HL-60 (cell line): ENCODE results near the gene HSD17B3.

Experiments
- DNase-seq, 2 experiments: peaks; one replicate each; pipeline ENCODE4 v3.0.0-alpha.2; 2010 to 2020; ENCODE audit warnings: low read depth in 1 of 2, low spot score in 1 of 2
- H3K27ac ChIP-seq: fragments of 250-450 bp; sonication (Bioruptor Pico); replicated peaks from 2 replicates; pipeline ENCODE4 v1.5.1; 2020; ENCODE audit warnings: mild to moderate bottlenecking, moderate library complexity
- H3K27me3 ChIP-seq: fragments of 250-450 bp; sonication (Bioruptor Pico); 2 replicates; pipeline ENCODE4 v1.5.1; 2021; ENCODE audit warnings: mild to moderate bottlenecking, moderate library complexity; ENCODE audit not compliant: insufficient read depth, poor library complexity, severe bottlenecking
- H3K4me3 ChIP-seq: replicated peaks from 2 replicates; pipeline ENCODE4 v1.5.1; 2011; ENCODE audit warnings: mild to moderate bottlenecking, control low read depth, low read length; ENCODE audit not compliant: insufficient read depth
- GABPA ChIP-seq: IDR thresholded peaks from 2 replicates; pipeline ENCODE4 v1.6.1; 2012; ENCODE audit warnings: low read depth
- POLR2AphosphoS5 ChIP-seq: IDR thresholded peaks from 2 replicates; pipeline ENCODE4 v1.6.1; 2012; ENCODE audit warnings: low read depth
- SPI1 ChIP-seq: IDR thresholded peaks from 2 replicates; pipeline ENCODE4 v1.6.1; 2012; ENCODE audit warnings: low read depth, mild to moderate bottlenecking, borderline replicate concordance
- TF ChIP-seq, protein P1 (sequence below): IDR thresholded peaks from 2 replicates; pipeline ENCODE4 v1.6.1; 2012; ENCODE audit warnings: low read depth; ENCODE audit not compliant: insufficient replicate concordance
- TF ChIP-seq, protein P2 (sequence below): IDR thresholded peaks from one replicate; pipeline ENCODE4 v1.5.1; 2011; ENCODE audit warnings: low read length, control low read depth, inconsistent platforms; ENCODE audit not compliant: insufficient read depth

HSD17B3 gene

DNA sequence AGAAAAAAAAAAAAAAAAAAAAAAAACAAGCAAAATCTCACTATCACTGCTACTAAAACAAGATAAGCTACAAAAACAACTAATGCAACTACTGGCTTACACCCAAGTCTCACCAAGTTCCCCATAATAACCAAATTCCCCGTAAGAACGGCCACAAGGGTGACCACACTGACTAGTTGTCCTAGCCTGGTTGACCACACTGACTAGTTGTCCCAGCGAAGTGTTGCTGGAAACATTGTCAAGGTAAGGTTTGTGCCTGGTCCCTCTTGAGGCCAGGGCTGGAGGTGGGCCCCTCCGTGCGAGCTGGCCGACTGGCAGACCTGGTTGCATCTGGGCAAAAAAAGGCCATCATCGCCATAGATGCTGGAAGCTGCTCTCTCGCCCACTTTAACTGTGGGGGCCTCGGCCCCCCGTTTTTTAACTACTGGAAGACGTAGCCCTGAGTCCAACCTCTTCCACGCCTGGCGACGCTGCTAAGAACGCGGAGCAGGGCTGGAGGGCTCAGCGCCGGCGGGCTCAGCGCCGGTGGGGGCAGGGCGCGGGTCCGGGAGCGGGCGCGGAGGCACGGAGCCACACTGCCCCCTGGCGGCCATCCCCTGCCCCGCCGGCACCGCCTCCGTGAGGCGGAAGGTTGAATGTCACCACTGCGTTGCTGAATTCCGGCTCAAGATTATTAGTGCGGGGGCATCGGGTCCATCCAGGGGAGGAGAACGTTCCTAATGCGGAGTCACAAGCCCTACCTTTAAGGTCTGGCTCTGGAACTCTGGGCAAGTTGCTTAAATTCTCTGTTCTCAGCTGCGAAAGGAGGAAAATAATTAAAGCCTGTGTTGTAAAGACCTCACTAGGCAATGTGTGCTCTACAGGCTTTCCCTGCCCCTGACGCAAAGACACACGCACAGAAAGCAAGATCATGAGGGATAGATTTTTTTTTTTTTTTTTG, 84.0 kb downstream of the HSD17B3 start:
- peak; percentile 47 to 63 for DNase-seq
- H3K27ac ChIP-seq, result 0 out of 2 replicates have a peak overlapping the region, but pooled peaks have one; percentile 4
- no peaks in the 10 kb centered on the region for H3K27me3 ChIP-seq
- H3K4me3 ChIP-seq, result peak overlapping the region; percentile 30
- no peak for TF ChIP-seq SPI1
- TF ChIP-seq, protein P1, sequence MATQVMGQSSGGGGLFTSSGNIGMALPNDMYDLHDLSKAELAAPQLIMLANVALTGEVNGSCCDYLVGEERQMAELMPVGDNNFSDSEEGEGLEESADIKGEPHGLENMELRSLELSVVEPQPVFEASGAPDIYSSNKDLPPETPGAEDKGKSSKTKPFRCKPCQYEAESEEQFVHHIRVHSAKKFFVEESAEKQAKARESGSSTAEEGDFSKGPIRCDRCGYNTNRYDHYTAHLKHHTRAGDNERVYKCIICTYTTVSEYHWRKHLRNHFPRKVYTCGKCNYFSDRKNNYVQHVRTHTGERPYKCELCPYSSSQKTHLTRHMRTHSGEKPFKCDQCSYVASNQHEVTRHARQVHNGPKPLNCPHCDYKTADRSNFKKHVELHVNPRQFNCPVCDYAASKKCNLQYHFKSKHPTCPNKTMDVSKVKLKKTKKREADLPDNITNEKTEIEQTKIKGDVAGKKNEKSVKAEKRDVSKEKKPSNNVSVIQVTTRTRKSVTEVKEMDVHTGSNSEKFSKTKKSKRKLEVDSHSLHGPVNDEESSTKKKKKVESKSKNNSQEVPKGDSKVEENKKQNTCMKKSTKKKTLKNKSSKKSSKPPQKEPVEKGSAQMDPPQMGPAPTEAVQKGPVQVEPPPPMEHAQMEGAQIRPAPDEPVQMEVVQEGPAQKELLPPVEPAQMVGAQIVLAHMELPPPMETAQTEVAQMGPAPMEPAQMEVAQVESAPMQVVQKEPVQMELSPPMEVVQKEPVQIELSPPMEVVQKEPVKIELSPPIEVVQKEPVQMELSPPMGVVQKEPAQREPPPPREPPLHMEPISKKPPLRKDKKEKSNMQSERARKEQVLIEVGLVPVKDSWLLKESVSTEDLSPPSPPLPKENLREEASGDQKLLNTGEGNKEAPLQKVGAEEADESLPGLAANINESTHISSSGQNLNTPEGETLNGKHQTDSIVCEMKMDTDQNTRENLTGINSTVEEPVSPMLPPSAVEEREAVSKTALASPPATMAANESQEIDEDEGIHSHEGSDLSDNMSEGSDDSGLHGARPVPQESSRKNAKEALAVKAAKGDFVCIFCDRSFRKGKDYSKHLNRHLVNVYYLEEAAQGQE, result no peak
- no peak for TF ChIP-seq POLR2AphosphoS5
- TF ChIP-seq, protein P2, sequence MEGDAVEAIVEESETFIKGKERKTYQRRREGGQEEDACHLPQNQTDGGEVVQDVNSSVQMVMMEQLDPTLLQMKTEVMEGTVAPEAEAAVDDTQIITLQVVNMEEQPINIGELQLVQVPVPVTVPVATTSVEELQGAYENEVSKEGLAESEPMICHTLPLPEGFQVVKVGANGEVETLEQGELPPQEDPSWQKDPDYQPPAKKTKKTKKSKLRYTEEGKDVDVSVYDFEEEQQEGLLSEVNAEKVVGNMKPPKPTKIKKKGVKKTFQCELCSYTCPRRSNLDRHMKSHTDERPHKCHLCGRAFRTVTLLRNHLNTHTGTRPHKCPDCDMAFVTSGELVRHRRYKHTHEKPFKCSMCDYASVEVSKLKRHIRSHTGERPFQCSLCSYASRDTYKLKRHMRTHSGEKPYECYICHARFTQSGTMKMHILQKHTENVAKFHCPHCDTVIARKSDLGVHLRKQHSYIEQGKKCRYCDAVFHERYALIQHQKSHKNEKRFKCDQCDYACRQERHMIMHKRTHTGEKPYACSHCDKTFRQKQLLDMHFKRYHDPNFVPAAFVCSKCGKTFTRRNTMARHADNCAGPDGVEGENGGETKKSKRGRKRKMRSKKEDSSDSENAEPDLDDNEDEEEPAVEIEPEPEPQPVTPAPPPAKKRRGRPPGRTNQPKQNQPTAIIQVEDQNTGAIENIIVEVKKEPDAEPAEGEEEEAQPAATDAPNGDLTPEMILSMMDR, result peak; percentile 91
- no peak for TF ChIP-seq GABPA

DNA sequence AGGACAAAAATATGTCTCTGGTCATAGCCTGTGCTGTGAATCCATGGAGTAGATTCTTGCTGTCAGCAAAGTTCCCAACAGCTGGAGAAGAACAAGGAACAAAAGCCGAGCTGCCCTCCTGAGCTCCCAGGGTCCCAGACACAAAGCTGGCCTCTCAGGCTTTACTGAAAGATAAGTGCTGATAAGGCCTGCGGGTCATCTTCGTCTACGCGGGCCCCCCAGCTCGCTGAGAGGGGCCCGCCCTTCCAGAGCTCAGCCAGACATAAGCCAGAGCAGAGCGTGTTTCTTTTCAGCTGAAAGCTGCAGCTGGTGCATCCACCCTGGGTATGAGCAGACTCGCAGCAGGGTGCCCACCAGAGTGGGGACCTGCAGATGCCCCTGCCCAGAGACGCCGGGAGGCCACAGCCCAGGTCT, 84.7 kb downstream of the HSD17B3 start:
- no peak overlapping the region for H3K4me3 ChIP-seq
- TF ChIP-seq SPI1, result no peak
- TF ChIP-seq, protein P2, result no peak
- TF ChIP-seq GABPA, result no peak
- TF ChIP-seq POLR2AphosphoS5, result no peak
- TF ChIP-seq, protein P1, result no peak
- H3K27me3 ChIP-seq, result no peaks in the 10 kb centered on the region
- no peak for DNase-seq
- no peak overlapping the region for H3K27ac ChIP-seq

DNA sequence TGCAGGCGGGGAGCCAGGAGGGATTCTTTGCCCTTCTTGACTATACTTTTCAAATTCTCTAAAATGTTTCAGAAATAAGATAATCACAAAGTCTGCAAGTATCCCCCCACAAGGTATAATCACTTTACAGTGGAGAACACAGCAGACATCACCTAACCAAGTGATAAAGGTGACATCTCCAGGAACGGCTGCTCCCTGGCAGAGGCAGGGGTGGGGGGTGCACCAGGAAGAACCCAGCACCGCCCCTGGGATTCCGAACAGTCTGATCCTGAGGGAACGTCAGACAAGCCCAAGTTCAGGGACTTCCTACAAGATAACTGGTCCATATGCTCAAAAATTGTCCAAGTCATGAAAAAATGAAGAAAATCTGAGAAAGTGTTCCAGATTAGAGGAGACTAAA, 85.4 kb downstream of the HSD17B3 start:
- H3K27me3 ChIP-seq, result no peaks in the 10 kb centered on the region
- DNase-seq, result no peak
- TF ChIP-seq, protein P1, result no peak
- TF ChIP-seq GABPA, result no peak
- TF ChIP-seq, protein P2, result no peak
- TF ChIP-seq SPI1, result no peak
- no peak for TF ChIP-seq POLR2AphosphoS5
- H3K27ac ChIP-seq, result no peak overlapping the region
- H3K4me3 ChIP-seq, result no peak overlapping the region
